GM21360 (cell line): ENCODE data around the gene MICU1.
"Not testable (repeated sequence)": the region's sequence is repeated elsewhere in the genome, so short reads cannot be mapped to it uniquely, and the experiment has no call there.

ENCODE experiments used
- ATAC-seq: cut with Tn5 transposase; IDR thresholded peaks from one replicate; pipeline ENCODE4 v1.9.1; 2021; ENCODE audit warnings: mild to moderate bottlenecking, moderate library complexity; ENCODE audit not compliant: unreplicated experiment

Gene MICU1

GRCh38 chr10:72331575-72332422 lies 294.1 kb downstream of the MICU1 start:
- peak; percentile 42 for ATAC-seq

GRCh38 chr10:72330069-72330426 lies 295.8 kb downstream of the MICU1 start:
- ATAC-seq, result no peak

- no peak for ATAC-seq
Observed at GRCh38 chr10:72329290-72330068, 296.4 kb downstream of the MICU1 start.

GRCh38 chr10:72328829-72329204 lies 297.1 kb downstream of the MICU1 start:
- ATAC-seq, result no peak

GRCh38 chr10:72328045-72328828 lies 297.6 kb downstream of the MICU1 start:
- no peak for ATAC-seq

GRCh38 chr10:72326665-72327603 lies 298.9 kb downstream of the MICU1 start:
- not testable (repeated sequence) for ATAC-seq

- not testable (repeated sequence) for ATAC-seq
Observed at GRCh38 chr10:72325243-72326175, 300.4 kb downstream of the MICU1 start.

GRCh38 chr10:72323771-72324191 lies 302.1 kb downstream of the MICU1 start:
- no peak for ATAC-seq

- no peak for ATAC-seq
Observed at GRCh38 chr10:72323108-72323749, 302.6 kb downstream of the MICU1 start.

- no peak for ATAC-seq
Observed at GRCh38 chr10:72322280-72323058, 303.4 kb downstream of the MICU1 start.

- ATAC-seq, result no peak
Observed at GRCh38 chr10:72322030-72322279, 303.9 kb downstream of the MICU1 start.

GRCh38 chr10:72321248-72322029 lies 304.4 kb downstream of the MICU1 start:
- no peak for ATAC-seq

GRCh38 chr10:72320676-72321247 lies 305.1 kb downstream of the MICU1 start:
- peak; percentile 65 for ATAC-seq

- peak; percentile 48 for ATAC-seq
Observed at GRCh38 chr10:72319416-72320254, 306.2 kb downstream of the MICU1 start.

GRCh38 chr10:72318418-72319262 lies 307.2 kb downstream of the MICU1 start:
- no peak for ATAC-seq
